ELF-1 (cell line): ENCODE measurements around the gene CD74.

Experiments
- DNase-seq: peaks from one replicate; pipeline ENCODE4 v3.0.0-alpha.2; 2016; ENCODE audit warnings: low read depth, low spot score

The CD74 gene

DNA sequence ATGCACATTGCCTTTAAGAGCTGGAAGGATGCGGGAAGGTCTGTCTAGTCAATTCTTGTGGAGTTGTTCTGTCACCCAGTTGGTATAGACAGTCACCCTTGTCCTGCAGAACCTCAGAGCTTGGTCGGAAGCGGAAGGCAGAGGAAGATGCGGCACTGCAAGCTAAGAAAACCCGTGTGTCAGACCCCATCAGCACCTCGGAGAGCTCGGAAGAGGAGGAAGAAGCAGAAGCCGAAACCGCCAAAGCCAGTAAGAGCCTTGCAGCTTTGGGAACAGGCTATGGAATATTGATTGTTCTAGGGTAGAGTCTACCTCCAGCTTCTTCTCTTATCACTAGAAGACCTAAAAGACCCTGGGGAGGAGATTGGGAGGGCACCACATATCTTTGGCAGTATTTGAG is 48.7 kb downstream of the CD74 start:
- DNase-seq = no peak

DNA sequence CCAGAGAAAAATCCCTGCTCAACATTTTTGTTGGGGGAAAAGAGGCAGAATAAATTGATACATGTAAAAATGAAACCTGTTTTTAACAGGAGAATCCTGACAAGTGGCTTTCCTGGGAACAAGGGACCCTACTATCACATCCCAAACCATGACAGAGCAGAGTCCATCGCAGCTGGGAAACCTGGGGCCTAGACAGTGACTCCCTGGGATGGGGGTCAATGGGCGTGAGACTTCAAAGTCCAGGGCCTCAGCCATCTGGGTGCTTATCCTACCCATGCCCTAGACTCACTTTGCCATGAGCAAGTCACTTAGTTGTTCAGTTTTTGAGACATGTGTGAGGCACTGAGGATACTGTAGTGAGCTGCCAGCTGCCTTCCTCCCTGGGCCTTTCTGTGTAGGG is 49.5 kb downstream of the CD74 start:
- DNase-seq = no peak

DNA sequence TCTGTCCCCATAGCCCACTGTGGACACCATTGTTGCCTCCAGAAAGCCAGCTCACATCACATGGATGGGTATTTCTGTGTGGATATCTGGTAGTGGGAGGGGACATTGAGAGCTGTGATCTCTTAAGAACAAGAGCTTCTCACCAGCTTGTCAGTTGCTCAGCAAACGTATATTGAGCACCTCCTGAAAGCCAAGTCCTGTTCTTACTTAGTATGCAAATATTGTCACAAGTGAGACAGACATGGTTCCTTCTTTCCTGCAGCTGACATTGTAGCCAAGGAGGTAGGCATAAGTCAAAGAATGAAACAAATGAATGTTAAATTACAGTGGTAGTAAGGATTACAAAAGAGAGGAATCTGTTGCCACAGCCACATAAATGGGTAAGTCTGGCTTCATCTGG is 51.4 kb downstream of the CD74 start:
- no peak for DNase-seq

DNA sequence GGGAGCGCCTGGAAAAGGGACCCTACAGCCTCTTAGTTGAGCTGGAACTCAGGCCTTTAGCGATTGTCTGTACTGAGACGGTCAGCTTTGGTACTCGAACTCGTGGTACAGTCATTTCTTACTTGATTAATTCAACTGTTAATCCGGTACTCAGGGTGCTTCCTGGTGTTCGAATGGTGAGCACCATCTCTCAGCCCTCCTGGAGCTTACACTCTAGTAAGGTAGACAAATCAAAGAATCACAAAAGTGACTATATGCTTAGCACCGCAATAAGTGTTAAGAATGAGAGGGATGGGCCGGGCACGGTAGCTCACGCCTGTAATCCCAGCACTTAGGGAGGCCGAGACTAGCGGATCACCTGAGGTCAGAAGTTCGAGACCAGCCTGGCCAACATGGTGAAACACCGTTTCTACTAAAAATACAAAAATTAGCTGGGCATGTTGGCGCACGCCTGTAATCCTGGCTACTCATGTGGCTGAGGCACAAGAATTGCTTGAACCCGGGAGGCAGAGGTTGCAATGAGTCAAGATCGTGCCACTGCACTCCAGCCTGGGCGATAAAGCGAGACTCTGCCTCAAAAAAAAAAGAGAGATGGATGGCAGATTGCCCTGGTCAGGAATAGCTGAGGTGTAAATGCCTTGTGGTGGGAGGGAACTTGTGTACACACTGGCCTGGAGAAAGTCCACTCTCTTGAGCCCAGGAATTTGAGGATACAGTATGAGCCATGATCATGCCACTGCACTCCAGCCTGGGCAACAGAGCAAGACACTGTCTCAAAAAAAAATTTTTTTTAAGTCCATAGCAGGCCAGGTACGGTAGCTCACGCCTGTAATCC is 54.2 kb downstream of the CD74 start:
- DNase-seq = no peak

DNA sequence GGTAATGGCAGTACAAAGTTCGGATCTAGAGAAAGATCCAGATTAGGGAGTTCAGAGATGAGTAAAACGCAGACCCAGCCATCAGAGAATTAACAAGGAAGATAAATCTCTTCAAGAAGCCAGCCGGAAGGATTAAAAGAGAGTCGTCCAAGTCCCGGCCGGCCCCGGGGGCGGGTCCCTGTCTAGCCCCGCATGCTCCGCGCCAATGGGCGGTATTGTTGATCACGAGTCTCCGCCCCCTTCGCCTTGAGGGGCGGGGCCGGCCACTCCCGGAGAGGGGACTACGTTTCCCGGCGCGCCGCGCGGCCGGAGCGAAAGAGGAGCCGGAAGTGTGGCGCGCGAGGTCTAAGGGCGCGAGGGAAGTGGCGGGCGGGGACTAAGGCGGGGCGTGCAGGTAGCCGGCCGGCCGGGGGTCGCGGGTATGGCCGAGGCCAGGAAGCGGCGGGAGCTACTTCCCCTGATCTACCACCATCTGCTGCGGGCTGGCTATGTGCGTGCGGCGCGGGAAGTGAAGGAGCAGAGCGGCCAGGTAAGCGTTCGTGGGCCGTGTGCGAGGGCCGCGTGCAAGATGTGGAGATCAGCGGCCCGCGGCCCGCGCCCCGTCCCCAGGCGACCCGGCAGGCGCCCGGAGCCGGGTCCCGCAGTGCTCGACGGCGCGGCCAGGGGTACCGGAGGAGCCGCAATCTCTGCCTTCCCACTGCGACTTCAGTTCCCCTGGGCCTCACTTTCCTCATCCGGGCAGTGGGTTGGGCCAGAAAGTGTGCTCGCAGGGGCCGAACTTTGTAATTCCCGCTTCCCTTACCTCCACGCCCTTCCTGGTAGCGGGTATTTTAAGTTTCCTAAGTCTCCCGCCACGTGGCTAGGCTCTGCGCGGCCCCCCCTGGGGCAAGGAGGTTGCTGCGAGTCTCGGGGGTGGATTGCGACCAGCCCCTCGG is 55.1 kb downstream of the CD74 start, which contains the start of gene TCOF1:
TCOF1 (plus strand) TSS at position 372 of the 935 bp plus-strand sequence; CDS start at position 422, 50 bp downstream.
- DNase-seq = peak; percentile 98

DNA sequence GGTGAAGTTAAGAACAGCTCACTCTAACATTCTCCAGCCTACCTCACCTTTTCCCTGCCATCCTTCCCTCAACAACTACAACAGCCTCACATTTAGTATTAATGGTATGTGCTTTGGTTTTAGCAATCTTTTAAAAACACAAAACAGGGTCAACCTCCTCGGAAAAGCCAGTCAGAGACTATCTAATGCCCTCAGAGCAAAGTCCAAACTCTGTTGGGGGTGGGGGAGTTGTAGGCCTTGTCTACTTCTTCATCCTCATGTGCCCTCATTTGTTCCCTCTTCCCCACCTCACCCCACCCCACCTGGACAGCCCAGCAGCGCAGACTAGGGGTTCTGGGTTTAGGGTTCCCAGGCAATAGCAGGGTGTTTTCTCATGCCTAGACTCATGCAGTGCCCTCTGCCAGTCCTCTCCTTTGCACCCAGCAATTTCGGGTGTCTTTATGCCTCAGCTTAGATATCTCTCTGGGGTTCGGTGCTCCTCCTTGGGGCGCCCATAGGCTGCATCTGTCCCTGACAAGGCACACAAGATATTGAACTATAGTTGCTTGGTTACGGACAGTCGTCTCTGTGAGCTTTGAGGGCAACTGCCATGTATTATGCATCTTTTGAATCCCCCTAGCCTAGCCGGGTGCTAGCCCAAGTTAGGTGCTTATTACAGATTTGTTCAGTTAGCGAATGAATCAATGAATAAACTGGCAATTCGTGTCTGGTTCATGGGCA is 56.0 kb downstream of the CD74 start:
- DNase-seq = no peak

DNA sequence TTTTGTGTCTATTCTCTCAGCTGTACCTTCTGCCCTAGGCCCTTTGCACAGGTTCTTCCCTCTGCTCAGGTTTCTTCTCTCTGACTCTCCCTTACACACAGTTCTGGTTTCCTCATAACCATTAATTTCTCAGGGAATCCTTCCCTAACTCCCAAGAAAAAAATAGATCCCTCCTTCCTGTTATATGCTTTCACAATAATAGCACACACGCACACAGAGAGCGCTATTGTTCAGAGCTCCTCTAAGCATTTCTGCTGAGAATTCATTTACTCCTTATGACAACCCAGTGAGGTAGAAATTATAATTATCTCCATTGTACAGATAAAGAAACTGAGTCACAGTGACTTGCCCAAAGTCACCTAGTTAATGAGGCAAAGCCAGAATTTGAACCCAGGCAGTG is 56.9 kb downstream of the CD74 start:
- DNase-seq = no peak

DNA sequence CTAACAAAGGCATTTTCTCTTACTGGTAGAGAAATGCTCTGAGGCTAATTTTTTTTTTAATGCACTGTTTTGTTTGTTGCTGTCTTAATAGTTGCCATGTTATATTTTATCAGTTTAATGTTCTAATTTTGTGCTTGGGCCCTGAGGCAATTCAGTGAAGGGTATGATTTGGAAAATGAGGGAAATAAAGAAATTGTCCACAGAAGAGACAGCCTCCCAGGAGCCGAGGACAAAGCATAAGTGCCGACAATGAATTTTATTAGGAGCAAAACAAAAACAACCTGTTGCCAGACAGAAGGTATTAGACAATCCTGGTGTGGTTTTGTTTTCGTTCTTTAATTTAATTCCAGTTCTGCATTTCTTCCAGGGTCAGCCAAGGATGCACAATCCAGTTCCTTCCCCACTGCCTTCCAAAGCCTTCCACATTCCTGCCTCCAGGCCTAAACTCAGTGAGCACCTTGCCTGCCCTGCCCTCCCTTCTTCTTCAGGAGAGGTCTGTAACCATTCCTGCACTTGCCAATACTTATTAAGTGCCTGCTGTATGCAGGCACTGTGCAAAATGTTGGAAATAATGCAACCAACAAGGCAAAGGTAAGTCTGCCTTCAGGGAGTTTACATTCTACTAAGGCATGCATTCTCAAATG is 59.6 kb downstream of the CD74 start:
- DNase-seq = peak; percentile 34

DNA sequence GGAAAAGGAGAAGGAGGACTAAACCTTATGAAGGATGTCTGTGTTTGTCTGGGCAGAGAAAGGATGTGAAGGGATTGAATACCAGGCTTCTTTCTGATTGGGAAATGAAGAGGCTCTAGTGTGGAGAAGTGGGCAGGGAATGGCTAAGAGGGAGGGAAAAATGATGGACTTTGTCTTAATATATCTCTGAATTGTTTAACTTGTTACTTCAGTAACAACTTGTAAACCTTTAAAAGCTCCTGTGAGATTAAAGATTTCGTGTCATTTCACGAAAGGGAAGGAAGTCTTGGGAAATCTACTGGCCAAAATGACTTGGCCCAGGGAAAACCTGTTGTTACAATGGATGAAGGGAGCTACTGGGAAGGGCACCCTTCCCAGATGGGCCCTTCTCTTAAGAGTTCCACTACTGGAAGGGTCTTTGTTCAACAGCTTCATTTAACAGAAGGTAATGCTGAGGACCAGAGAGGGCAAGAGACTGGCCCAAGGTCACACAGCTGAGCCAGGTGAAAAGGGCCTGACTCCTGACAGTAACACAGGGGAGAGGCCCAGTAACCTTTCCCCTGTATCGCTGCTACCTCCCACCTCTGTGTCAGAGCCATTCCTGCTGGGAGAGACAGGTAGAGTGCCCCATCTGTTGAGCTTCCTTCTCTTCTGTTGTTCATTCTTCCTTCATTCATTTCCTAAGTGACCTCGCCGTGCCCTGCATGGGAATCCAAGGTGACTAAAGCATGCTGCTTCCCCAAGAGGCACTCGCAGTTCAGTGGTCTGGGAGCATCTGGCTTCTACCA is 60.3 kb downstream of the CD74 start:
- DNase-seq = no peak
